HG02973 (cell line): Measurements from ENCODE around the gene PPEF2.
"Not testable (repeated sequence)": the region's sequence is repeated elsewhere in the genome, so short reads cannot be mapped to it uniquely, and the experiment has no call there.

Experiments used
- ATAC-seq: cut with Tn5 transposase; IDR thresholded peaks from one replicate; pipeline ENCODE4 v1.9.1; 2021; ENCODE audit warnings: moderate library complexity; ENCODE audit not compliant: unreplicated experiment

The PPEF2 gene, protein sequence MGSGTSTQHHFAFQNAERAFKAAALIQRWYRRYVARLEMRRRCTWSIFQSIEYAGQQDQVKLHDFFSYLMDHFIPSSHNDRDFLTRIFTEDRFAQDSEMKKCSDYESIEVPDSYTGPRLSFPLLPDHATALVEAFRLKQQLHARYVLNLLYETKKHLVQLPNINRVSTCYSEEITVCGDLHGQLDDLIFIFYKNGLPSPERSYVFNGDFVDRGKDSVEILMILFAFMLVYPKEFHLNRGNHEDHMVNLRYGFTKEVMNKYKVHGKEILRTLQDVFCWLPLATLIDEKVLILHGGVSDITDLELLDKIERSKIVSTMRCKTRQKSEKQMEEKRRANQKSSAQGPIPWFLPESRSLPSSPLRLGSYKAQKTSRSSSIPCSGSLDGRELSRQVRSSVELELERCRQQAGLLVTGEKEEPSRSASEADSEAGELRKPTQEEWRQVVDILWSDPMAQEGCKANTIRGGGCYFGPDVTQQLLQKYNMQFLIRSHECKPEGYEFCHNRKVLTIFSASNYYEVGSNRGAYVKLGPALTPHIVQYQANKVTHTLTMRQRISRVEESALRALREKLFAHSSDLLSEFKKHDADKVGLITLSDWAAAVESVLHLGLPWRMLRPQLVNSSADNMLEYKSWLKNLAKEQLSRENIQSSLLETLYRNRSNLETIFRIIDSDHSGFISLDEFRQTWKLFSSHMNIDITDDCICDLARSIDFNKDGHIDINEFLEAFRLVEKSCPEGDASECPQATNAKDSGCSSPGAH

DNA sequence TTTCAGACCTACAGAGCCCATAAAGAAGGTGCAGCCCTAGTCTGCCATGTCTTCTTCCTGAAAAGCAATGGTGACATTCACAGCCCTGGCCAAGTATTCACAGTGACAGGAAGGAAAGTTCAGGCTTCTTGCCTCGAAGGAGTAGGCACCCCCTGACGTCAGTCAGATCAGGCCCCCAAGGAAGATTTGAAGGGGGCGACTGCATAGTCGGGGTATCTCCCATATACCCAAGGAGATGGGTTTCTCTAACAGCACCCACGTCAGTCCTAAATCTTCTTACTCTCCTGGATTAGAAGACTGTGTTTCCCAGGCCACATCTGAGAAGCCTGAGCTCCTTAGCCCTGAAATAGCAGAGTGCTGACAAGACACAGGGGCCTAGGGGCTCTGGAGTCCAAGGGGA is at the start of gene PPEF2:
Gene PPEF2 (minus strand): TSS at position 101 of the 400 bp plus-strand sequence. CDS start 6,127 bp downstream, outside the sequence.
- no peak for ATAC-seq

DNA sequence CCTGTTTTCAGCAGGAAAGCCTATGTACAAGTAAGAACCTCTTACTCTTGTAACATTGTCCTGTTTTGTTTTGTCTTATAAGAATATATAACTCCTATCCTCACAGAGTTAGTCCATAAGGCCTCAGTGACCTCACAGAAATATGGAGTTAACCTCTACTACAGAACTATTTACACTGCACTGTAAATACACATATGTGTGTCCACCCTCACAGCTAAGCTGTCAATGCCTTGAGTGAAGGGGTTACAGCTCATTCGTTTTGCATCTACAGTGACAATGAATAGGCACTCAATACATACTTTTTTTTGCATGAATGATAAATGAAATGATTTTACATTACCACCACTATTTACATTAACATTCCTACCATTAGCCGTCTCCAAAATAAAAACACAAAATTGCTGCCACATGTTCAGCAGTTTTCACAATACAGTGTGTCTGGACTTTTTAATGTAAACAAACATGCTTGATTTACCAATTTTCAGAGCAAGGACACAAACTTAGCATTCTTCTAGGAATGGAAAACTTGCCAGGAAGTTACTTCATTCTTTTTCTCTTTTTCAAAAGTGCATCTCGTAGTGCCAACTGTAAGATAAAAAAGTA is 48.1 kb upstream of the PPEF2 start:
- ATAC-seq, result no peak

DNA sequence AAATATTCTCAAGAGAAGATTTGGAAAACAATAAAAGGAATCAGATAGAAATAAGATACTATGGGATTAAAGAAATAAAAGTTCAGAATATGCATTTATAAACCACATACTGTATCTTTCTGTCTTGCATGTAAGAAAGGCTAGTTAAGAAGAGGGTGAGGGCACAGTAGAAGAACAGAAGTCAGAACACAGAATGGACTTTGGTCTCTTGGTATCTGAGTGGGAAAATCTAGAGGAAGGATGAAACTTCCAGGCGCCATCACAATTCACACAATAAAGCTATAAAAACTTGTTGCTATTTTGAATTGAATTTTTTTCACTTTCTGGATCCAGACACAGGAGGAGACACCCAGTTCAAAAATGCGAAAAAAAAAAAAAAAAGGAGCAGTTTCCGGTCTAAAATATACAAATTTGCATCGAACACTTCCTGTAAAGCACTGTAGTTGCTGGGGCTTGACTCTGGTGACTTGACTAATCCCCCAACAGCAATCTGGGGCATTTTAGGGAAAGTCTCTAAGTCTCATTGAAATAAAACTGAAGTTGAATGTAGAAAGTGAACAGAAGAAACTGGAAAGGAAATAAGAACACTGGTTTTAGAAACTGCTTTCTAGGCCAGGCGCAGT is 46.7 kb upstream of the PPEF2 start:
- peak; percentile 72 for ATAC-seq

DNA sequence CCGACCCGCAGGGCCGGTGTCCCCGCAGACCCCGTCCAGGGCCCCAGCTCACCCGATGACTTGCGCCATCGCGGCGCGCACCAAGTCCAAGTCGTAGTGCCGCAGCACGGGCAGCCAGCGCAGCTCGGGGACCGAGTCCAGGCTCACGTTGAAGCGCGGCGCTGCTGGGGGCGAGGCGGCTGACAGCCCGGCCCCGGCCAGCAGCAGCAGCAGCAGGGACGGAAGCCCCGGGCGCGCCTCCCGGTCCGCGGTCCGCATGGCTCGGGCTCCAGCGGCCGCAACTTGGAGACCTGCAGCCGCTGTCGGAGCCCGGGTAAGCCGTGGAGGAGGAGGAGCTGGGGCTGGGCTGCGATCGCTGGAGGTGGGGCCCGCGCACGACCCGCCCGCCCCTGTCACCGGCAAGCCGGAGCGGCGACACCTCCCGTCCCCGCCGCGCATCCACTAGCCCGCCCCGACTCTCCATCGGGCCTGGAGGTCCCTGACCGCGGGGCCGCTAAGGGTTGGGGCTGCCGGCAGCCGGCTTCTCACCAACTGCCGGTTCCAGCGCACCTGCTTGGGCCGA is 38.5 kb upstream of the PPEF2 start, which contains the start of gene NAAA:
Gene NAAA (minus strand): TSS at position 322 of the 562 bp plus-strand sequence. CDS start 64 bp downstream, at position 258.
- ATAC-seq, result peak; percentile 86

DNA sequence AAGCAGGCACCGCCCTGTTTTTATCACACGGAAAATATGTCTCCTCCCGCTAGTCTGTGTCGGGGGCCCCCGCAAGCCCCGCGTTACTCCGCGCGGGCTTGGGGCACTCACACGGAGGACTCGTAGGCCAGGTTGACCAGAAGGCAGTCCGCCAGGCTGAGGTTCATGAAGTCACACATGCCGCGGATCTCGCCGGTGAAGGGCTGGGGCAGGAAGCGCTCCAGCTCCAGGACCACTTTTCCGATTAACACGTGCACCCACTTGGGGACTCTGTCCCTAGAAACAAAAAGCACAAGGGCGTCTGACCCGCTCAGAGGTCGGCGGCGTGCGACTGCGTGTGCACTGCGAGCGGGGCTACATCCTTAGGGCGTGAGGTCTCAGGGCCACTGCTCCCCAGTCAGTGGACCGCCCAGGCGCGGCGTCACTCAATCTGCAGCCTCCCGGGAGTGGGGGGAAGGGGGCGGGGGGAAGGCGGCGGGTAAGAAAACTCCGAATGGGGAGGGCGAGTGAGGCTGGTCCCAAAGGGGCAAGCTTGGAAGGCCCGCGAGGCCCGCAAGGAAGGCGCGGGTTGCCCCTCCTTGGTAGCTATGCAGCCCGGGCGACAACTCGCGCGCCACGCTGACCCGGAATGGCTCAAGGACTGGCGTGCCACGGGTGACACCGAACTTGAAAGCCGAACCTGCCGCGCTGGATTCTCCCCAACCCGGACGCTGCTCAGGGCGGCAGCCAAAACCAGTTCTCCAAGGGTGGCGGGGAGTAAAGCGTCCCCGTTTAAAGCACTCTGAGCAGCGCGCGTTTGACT is 37.8 kb upstream of the PPEF2 start:
- ATAC-seq, result peak; percentile 47

DNA sequence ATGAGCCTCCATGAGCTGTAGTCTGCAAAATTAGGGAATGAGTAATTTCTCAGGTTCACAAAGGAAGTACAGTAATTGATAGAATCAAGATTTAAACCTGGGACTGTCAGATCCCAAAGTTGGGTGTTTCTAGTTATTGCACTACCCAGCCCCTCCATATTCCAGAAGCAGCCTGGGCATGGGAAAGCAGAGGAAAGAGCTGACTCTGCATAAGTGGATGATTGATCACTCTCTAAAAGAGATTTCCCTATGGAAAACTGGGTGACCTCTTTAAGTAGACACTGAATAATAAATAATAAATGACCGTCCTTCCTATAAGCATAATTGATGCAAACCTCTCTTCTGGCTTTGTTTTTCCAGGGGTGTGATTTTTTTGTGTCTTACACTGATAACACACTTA is 33.4 kb upstream of the PPEF2 start:
- ATAC-seq, result no peak

DNA sequence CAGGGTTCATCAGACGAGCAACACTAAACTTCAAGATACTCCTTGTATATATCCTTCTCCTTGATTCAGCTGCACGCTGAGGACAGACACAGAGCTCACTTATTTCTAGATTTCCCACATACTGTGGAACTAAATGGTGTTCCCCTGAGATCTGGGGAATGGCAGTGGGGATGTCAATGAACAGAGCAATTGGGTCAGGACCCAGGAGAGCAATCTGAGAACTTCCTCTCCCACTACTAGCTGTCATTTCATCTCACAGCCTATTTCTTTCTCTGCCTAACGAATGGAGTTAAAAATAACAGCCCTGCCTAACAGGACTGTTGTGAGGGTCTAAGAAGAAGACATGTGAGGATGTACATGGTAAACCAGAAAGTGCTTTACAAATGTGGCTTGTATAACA is 27.9 kb upstream of the PPEF2 start:
- no peak for ATAC-seq

DNA sequence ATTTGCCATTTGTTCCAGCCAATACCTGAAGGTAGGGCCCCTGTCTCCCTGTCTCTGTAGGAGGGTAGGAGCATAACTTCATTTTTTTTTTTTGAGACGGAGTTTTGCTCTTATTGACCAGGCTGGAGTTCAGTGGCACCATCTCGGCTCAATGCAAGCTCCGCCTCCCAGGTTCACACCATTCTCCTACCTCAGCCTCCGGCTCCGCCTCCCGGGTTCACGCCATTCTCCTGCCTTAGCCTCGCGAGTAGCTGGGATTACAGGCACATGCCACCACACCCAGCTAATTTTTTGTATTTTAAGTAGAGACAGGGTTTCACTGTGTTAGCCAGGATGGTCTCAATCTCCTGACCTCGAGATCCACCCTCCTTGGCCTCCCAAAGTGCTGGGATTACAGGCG is 22.7 kb upstream of the PPEF2 start:
- not testable (repeated sequence) for ATAC-seq

DNA sequence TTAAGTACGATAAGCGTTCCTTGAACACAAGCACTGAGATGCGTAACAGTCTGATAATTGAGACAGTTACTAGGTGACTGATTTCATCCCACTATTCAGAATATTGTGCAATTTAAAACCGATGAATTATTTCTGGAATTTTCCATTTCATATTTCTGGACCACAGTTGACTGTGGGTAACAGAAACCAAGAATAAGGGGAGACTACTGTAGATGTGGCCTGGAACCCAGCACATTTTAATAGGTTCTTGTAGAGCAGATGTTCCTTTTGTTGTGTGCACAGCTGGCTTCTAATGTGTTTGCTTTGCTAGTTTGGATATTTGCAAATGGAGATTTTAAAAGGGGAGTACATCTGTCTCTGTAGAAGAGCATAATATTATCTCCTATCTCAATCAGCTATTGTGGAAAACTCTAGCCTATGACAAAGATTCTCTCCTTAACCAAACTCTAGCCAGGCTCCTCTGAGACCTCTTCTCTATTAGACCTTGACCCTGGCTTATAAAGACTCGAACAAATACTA is 22.1 kb upstream of the PPEF2 start:
- no peak for ATAC-seq

DNA sequence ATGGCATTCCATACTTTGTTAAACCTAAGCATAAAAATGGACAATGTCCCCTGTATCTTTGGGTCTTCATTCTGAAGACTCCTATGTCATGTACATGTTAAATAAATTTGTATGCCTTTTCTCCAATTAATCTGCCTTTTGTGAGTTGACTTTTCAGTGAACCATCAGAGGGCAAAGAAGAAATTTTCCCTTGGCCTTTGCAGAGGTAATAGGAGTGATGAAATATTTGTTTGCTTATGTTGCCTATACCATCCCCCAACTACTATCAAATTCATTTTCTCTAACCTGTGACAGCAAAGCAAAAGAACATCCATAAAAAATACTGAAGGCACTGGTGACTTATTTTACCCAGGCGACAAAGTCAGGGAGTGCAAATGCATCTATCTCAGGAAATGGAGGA is 20.3 kb upstream of the PPEF2 start:
- no peak for ATAC-seq

DNA sequence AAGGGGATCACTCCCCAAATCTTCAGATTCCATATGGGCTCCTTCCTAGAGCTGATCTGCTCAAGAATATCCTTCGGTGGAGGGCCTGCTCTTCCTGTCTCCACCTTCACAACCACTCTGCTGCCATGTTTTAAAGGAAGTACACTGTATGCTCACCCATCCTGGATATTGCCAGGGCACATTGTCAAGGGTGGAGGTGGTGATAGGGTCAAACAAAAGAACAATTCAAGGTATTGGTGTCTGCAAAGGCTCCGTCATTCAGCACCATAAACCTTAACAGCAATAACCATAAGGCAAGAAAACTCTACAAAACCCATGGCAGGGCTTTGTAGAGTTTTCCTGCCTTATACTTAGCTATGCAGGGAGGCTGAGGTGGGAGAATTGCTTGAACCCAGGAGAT is 19.7 kb upstream of the PPEF2 start:
- no peak for ATAC-seq

DNA sequence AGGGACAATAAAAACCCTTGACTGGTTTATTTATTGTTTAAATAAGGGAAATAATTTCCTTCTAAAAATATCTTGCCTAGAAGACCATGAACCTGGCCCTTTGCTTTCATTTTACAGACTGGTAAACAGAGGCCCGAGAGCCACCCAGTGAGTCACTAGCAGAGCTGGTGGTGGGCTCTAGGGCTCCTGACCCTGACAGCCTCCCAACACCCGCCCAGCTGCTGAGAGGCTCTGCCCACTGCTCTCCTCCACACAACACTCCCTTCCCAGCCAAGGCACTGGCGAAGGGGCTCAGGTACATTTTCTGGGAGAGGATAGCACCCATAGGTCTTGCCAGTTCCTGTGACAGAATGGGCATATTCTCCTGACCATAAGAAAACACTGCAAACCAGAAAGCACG is 18.1 kb upstream of the PPEF2 start:
- ATAC-seq, result no peak

DNA sequence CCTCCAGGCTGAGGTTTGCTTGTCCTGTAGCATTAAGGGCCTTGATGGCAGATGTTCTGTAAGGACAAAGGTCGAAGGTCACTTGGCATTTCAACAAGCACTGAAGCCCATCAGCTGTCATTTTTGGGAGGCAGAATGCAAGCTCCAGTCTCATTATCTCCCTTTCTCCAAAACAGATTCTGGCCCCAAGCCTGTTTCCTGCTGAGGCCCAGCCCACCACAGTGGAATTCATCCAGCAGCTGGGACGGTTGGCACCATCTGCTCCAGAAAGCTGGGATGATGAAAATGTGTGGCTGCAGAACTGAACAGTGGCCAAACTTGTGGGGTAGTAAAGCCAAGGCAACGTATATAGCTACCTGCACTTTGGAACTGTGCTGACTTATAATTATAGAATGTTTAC is 17.7 kb upstream of the PPEF2 start:
- ATAC-seq, result no peak

DNA sequence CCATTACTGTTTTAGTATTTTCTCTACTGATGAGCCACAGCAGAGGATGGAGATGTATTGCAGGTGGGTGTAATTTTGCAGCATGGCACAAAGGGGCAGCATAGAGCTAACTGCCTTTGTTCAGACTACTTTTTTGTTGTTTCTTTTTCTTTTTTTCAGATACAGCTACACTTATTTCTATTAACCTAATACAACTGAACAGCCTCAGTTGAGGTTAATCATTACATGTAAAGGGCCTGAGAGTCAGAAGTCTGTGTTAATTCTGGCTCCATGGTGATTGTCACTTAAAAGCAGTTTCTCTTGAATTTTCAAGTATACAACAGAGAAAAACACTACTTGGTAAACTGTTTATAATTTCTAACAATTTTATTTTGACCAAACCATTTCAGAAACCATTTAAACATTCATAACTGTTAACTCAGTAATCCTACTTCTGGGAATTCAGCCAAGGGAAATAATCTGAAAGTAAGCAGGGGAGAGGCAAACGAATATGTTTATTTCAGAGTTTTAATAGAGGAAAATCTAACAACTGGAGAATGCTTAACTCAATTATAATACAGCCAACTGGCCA is 13.9 kb upstream of the PPEF2 start:
- ATAC-seq, result peak; percentile 74

DNA sequence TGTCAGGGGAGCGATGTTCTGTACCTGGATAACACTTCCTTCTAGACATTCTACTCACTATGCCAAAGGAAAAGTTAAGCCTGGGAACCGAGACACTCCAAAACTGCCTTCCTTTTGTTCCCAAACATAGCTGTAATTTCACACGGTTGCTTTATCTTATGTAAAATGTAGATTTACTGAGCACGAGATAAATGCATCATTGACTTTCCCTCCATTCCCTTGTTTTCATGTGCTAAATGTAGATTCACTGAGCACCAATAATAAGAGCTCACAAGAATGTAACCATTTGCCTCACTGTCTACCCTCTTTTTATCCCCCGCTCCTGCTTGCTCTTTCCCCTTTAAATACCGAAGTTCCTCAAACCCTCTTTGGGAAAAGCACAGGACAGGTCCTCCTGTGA is 10.7 kb upstream of the PPEF2 start:
- ATAC-seq, result no peak

DNA sequence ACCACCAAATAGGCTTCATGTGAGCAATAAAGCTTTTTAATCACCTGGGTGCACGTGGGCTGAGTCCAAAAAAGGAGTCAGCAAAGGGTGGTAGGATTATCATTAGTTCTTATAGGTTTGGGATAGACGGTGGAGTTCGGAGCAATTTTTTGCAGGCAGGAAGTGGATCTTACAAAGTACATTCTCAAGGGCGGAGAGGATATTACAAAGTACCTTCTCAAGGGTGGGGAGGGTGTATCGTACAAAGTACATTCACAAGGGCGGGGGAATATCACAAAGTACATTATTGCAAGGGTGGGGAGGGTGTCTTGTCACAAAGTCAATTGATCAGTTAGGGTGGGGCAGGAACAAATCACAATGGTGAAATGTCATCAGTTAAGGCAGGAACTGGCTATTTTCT is 8.6 kb upstream of the PPEF2 start:
- ATAC-seq, result not testable (repeated sequence)

DNA sequence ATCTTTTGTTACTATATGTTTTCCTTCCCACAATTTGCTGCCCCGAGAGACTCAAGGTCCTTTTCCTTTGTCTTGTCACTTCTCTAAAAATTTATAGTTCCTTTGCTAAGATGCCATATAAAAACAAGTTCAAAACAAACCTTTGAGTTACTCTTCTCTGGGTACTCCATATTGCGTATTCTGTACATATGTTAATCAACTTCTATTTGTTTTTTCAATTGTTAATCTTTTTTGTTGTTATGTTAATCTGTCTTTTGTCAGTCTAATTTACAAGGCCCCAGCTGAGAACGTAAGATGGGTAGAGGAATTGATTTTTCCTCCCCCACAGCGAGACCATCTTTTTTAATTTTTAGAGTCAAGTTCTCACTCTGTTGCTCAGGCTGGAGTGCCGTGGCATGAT is 7.2 kb upstream of the PPEF2 start:
- ATAC-seq, result no peak

DNA sequence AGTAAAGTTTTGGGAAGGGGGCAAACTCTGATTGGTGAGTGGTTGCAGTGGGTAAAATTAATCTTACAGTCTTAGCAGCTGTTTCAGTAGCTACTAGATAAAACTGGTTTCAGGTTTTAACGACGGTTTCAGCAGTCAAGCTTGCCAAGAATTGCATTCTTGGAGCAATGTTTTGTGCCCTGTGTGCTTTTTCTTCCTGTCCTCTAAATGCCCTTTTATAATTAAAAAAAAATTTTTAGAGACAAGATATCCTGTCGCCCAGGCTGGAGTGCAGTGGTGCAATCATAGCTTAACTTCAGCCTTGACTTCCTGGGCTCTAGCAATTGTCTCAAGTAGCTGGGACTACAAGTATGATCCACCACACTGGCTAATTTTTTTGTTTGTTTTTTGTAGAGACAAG is 6.3 kb upstream of the PPEF2 start:
- ATAC-seq, result no peak

DNA sequence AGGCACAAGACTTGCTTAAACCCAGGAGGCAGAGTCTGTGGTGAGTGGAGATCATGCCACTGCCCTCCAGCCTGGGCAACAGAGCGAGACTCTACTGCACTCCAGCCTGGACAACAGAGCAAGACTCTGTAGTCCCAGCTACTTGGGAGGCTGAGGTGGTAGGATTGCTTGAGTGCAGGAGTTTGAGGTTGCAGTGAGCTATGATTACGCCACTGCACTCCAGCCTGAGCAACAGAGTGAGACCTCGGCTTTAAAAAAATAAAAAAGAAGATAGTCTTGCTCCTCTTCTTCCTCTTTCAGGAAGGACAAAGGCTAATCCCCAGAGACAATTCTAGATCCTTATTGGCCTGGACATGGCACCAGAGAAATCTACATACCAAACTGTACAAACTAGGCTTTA is 5.7 kb upstream of the PPEF2 start:
- no peak for ATAC-seq

DNA sequence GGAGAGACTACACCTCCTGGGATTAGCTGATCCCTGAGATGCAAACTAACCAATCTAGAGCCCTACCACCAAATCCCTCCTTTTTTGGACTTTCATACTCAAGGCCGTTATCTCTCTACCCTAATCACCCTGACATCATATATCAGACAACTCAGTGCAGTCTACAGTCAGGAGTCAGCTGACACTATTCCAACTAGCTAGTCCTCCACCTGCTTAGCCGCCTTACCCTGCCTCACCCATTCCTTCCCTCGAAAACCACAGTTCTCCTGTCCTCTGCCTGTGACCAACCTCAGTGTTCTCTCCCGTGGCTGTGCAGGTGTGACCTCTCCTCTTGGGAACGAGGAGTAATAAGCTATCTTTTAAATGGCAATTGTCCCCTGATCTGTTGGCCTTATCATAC is 1.8 kb upstream of the PPEF2 start:
- ATAC-seq, result no peak
